ENCODE measurements around the gene CDK5RAP2. TPM values are rescaled to one million over a fixed set of nuclear protein-coding genes. Genes with fewer than 3 reads are reported as not detected.

CDK5RAP2 gene
- total RNA-seq, 4 donors from 2014 or later = 27.3 to 158 (median 45.1) TPM

- no peak for DNase-seq
- H3K9me3 ChIP-seq = no peaks in the 10 kb centered on the region
- H3K27me3 ChIP-seq = no peaks in the 10 kb centered on the region
- H3K27ac ChIP-seq = no peak overlapping the region
- H3K4me1 ChIP-seq = no peaks in the 10 kb centered on the region
- no peak overlapping the region for H3K4me3 ChIP-seq
- TF ChIP-seq POLR2A (IDR thresholded peaks at IDR 0.05) (no peak), CTCF (IDR thresholded peaks at IDR 0.05) (no peak)
- H3K36me3 ChIP-seq = peaks cover 0 to 71% (median 0%) of the 10 kb centered on the region in 3 donors
Measured at GRCh38 chr9:120408680-120409258, 171.2 kb downstream of the CDK5RAP2 start.

GRCh38 chr9:120405860-120406259, 174.1 kb downstream of the CDK5RAP2 start:
- TF ChIP-seq CTCF (IDR thresholded peaks at IDR 0.05) (no peak), POLR2A (IDR thresholded peaks at IDR 0.05) (no peak)
- H3K36me3 ChIP-seq = peaks cover 0 to 90% (median 0%) of the 10 kb centered on the region in 3 donors
- H3K4me1 ChIP-seq = no peaks in the 10 kb centered on the region
- no peak for DNase-seq
- no peak overlapping the region for H3K4me3 ChIP-seq
- no peaks in the 10 kb centered on the region for H3K9me3 ChIP-seq
- no peak overlapping the region for H3K27ac ChIP-seq
- H3K27me3 ChIP-seq = no peaks in the 10 kb centered on the region

- Histone ChIP-seq H3K4me1 (no peaks in the 10 kb centered on the region), H3K27me3 (no peaks in the 10 kb centered on the region), H3K9me3 (no peaks in the 10 kb centered on the region), H3K4me3 (no peak overlapping the region), H3K27ac (no peak overlapping the region), H3K36me3 (peaks cover 0 to 92% (median 0%) of the 10 kb centered on the region in 3 donors)
- DNase-seq = no peak
- TF ChIP-seq CTCF (IDR thresholded peaks at IDR 0.05) (no peak), POLR2A (IDR thresholded peaks at IDR 0.05) (no peak)
Measured at GRCh38 chr9:120405134-120405533, 174.8 kb downstream of the CDK5RAP2 start.

GRCh38 chr9:120403543-120403856, 176.5 kb downstream of the CDK5RAP2 start:
- TF ChIP-seq POLR2A (IDR thresholded peaks at IDR 0.05) (no peak), CTCF (IDR thresholded peaks at IDR 0.05) (no peak)
- no peak overlapping the region for H3K27ac ChIP-seq
- H3K4me1 ChIP-seq = no peaks in the 10 kb centered on the region
- H3K4me3 ChIP-seq = no peak overlapping the region
- H3K36me3 ChIP-seq = peaks cover 0 to 93% (median 3%) of the 10 kb centered on the region in 3 donors
- no peaks in the 10 kb centered on the region for H3K27me3 ChIP-seq
- no peak for DNase-seq
- no peaks in the 10 kb centered on the region for H3K9me3 ChIP-seq

GRCh38 chr9:120402741-120403542, 177.0 kb downstream of the CDK5RAP2 start:
- Histone ChIP-seq H3K36me3 (peaks cover 0 to 90% (median 4%) of the 10 kb centered on the region in 3 donors), H3K4me3 (no peak overlapping the region), H3K9me3 (no peaks in the 10 kb centered on the region), H3K27me3 (no peaks in the 10 kb centered on the region), H3K27ac (no peak overlapping the region), H3K4me1 (no peaks in the 10 kb centered on the region)
- no peak for DNase-seq
- TF ChIP-seq CTCF (IDR thresholded peaks at IDR 0.05) = no peak
- TF ChIP-seq POLR2A (IDR thresholded peaks at IDR 0.05) = no peak

All from Peyer's patch (tissue), 4 donors.